ENCODE data around the gene SLCO1B3. TPM values are rescaled to one million over a fixed set of nuclear protein-coding genes. Genes with fewer than 3 reads are reported as not detected.
A peak's percentile ranks its signal among the peaks of the same experiment; 100 is the strongest.
"Not testable (repeated sequence)": the region's sequence is repeated elsewhere in the genome, so short reads cannot be mapped to it uniquely, and the experiment has no call there.

The SLCO1B3 gene
- polyA plus RNA-seq (ENCODE audit: insufficient read length in 4 of 4) = under 1 TPM in 1 of 4 donors, not detected in 3; 0.86 TPM

- DNase-seq (ENCODE audit: low read depth in 4 of 4, low spot score in 2 of 4) = no peak
Observed at GRCh38 chr12:20810487-20810886, at the start of gene SLCO1B3. SLCO1B3 (plus strand) TSS chr12:20810705; CDS start chr12:20815739, 5,034 bp downstream.

GRCh38 chr12:20777420-20777819 lies 33.1 kb upstream of the SLCO1B3 start:
- DNase-seq (ENCODE audit: low read depth in 4 of 4, low spot score in 2 of 4) = no peak

- DNase-seq (ENCODE audit: low read depth in 4 of 4, low spot score in 2 of 4) = no peak
Observed at GRCh38 chr12:20778969-20779368, 31.5 kb upstream of the SLCO1B3 start.

GRCh38 chr12:20779971-20780370 lies 30.5 kb upstream of the SLCO1B3 start:
- DNase-seq (ENCODE audit: low read depth in 4 of 4, low spot score in 2 of 4) = not testable (repeated sequence)

- DNase-seq (ENCODE audit: low read depth in 4 of 4, low spot score in 2 of 4) = not testable (repeated sequence)
Observed at GRCh38 chr12:20783796-20784357, 26.6 kb upstream of the SLCO1B3 start.

GRCh38 chr12:20792971-20793370 lies 17.5 kb upstream of the SLCO1B3 start:
- DNase-seq (ENCODE audit: low read depth in 4 of 4, low spot score in 2 of 4) = no peak

GRCh38 chr12:20798554-20798953 lies 12.0 kb upstream of the SLCO1B3 start:
- peak in 1 of 4 donors; percentile 4 for DNase-seq (ENCODE audit: low read depth in 4 of 4, low spot score in 2 of 4)

- no peak for DNase-seq (ENCODE audit: low read depth in 4 of 4, low spot score in 2 of 4)
Observed at GRCh38 chr12:20800160-20800559, 10.3 kb upstream of the SLCO1B3 start.

GRCh38 chr12:20801035-20801434 lies 9.5 kb upstream of the SLCO1B3 start:
- DNase-seq (ENCODE audit: low read depth in 4 of 4, low spot score in 2 of 4) = no peak

GRCh38 chr12:20805921-20806320 lies 4.6 kb upstream of the SLCO1B3 start:
- DNase-seq (ENCODE audit: low read depth in 4 of 4, low spot score in 2 of 4) = no peak

GRCh38 chr12:20807192-20808080 lies 3.1 kb upstream of the SLCO1B3 start:
- DNase-seq (ENCODE audit: low read depth in 4 of 4, low spot score in 2 of 4) = no peak

GRCh38 chr12:20808521-20808920 lies 2.0 kb upstream of the SLCO1B3 start:
- no peak for DNase-seq (ENCODE audit: low read depth in 4 of 4, low spot score in 2 of 4)

GRCh38 chr12:20815574-20815973 lies 5.1 kb downstream of the SLCO1B3 start:
- no peak for DNase-seq (ENCODE audit: low read depth in 4 of 4, low spot score in 2 of 4)

GRCh38 chr12:20822415-20822814 lies 11.9 kb downstream of the SLCO1B3 start:
- no peak for DNase-seq (ENCODE audit: low read depth in 4 of 4, low spot score in 2 of 4)

GRCh38 chr12:20822925-20823324 lies 12.4 kb downstream of the SLCO1B3 start:
- DNase-seq (ENCODE audit: low read depth in 4 of 4, low spot score in 2 of 4) = no peak

- no peak for DNase-seq (ENCODE audit: low read depth in 4 of 4, low spot score in 2 of 4)
Observed at GRCh38 chr12:20829919-20830318, 19.4 kb downstream of the SLCO1B3 start.

GRCh38 chr12:20830456-20830855 lies 20.0 kb downstream of the SLCO1B3 start:
- DNase-seq (ENCODE audit: low read depth in 4 of 4, low spot score in 2 of 4) = no peak

- no peak for DNase-seq (ENCODE audit: low read depth in 4 of 4, low spot score in 2 of 4)
Observed at GRCh38 chr12:20832911-20833310, 22.4 kb downstream of the SLCO1B3 start.

- DNase-seq (ENCODE audit: low read depth in 4 of 4, low spot score in 2 of 4) = no peak
Observed at GRCh38 chr12:20852649-20853048, 42.1 kb downstream of the SLCO1B3 start.

GRCh38 chr12:20863056-20863455 lies 52.6 kb downstream of the SLCO1B3 start:
- no peak for DNase-seq (ENCODE audit: low read depth in 4 of 4, low spot score in 2 of 4)

- DNase-seq (ENCODE audit: low read depth in 4 of 4, low spot score in 2 of 4) = no peak
Observed at GRCh38 chr12:20865873-20866272, 55.4 kb downstream of the SLCO1B3 start.

- DNase-seq (ENCODE audit: low read depth in 4 of 4, low spot score in 2 of 4) = no peak
Observed at GRCh38 chr12:20868277-20868676, 57.8 kb downstream of the SLCO1B3 start.

Measured in left renal cortex interstitium (tissue), 4 donors.